NCI-H345 (cell line): ENCODE results near the gene UBE2E1.

Source experiments
- DNase-seq: peaks from one replicate; lab custom pipeline; 2025; lab: John Stamatoyannopoulos, UW

The UBE2E1 gene

DNA sequence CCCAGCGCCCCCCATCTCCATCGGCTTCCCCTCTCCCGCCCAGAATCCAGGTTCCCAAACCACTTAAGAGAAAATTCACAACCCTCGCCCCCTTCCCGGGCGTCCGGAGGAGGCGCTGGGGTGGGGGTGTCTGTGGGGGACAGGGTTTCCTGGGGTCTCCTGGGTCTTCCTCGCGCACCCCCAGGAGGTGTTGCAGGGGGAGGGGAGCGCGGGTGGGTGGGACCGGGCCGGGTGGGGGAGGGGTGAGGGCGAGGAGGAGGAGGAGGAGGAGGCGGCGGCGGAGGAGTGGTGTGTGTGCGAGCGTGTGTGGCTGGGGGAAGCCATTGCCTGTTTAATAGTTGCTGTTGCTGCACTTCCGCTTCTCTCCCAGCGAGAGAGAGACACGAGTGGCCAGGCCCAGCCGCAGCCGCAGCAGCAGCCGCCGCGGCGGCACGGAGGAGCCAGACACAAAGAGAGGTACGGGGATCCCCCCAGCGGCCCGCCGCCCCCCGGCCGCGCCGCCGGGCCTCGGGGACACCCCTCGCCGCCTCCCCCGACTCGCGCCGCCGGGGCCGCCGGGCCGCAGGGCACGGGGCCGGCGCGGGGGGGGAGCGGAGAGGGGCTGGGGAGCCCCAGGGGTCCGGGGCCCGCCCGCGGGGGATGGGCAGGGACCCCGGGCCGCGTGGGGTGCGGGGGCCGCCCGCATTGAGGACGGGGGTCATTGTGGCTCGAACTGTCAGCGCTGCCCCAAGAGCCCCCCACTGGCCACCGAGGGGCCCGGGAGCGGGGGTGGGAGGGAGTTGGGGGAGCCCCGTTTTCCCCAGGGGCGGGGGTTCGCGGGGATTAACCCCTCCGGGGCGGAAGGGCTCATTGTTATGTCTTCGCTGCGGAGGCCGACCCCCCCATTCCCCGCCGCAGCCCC is at the start of gene UBE2E1:
Gene UBE2E1, plus strand, starts transcription at position 323 of the 901 bp plus-strand sequence. CDS start 1,315 bp downstream, outside the sequence.
- peak; percentile 26 for DNase-seq

DNA sequence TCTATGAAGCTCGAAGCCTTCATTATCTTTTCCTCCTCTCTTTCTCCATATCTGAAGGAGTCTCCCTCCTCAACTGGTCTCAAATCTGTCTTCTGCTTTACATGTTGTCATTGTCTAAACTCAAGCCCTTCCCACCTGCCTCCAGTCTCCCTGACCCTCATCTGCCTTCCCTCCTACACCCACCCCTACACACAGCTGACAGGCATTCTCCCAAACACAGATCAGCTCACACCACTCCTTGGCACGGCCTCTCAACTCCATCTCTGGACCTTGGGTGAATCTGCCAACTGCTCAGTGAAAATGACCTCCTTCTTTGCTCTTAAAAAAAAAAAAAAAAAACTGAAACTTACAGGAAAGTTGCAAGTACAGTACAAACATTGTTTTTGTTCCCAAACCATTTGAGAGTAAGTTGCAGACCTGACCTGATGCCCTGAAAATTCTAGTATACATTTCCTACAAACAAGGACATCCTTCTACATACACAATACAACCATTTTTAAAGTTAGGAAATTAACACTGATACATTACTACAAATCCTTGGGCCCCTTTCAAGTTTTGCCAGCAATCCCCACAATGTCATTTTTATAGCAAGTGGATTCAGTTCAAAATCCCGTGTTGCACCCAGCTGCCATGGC is 49.4 kb upstream of the UBE2E1 start:
- DNase-seq = no peak

DNA sequence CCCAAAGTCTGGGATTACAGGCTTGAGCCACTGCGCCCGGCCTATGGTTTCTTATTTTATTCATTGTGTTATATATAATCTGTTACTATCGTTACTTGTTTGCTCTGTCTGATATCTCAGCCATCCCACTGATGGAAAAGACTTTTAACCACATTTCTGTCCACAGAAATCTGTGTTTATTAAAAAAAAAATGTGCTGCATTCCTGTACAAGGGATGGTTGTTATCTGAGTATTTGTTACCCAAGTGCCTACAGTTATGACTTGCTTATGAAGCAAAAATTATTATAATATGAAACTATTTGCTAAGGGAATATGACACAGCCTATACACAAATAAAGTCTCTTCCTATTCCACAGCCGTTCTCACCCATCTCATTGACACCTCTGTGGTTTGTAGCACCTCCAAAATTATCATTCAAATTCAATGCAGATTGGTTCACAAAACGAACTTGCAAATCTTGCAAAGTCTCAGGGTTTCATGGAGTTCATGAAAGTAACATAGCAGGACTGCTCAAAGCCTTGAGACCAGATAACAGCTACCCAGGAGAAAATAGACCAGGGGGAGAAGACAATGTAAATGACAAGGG is 47.4 kb upstream of the UBE2E1 start:
- DNase-seq = no peak

- no peak for DNase-seq
These were observed 45.4 kb upstream of the UBE2E1 start for GRCh38 chr3:23760325-23760724.

- DNase-seq = no peak
These were observed 44.8 kb upstream of the UBE2E1 start for GRCh38 chr3:23760871-23761373.

DNA sequence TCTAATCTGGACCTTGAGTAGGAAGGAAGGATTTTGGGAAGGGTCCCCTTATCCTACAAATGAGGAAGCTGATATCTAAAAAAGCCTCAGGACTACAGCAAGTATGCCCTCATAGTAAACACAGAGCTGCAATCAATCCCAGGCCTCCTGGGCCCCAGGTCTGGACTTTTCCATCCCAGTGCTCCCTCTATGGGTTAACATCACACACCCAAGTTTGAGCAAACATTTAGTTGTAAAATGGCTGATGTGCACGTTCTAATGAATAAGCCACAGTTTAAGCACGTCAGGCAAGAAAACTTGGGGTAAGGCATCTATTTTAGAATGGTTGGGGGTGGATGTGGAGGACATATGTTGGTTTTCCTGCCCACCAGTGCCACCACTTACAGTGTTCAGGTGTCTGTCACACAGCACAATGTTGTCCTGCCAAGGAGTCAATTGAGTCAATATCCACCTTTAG is 44.3 kb upstream of the UBE2E1 start:
- DNase-seq = no peak

GRCh38 chr3:23762214-23762613 is 43.5 kb upstream of the UBE2E1 start:
- DNase-seq = no peak

DNA sequence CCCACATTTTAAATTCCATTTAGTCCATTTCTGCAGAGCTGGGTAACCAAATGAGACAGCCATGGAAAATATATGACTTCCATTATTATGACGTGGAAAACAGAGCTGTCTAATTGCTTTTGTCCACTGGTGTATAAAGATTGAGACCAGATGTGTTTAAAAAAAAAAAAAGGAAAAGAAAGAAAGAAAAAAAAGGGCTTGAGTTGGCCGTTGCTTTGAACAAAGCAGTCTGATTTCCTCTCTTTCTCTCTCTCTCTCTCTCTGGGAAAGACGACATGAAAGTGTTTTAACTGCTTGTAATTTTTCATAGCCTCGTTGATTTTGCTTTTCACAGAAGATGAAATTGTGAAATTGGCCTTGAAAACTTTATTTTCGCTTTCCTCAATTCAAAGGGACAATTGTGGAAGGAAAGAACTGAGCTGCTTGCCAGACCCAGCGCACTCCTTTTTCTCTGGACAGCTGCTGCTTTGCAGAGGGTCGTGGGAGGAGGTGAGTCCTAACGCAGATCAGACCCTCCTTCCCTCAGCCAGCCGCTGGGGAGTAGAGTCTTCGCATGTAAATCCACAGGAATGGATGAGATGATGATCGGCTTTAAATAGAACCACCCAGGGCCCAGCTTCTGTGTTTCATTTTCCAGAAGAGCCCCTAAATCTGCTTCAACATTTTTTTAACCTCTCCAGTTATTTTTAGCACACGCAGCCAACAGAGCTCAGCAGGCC is 42.8 kb upstream of the UBE2E1 start:
- no peak for DNase-seq

DNA sequence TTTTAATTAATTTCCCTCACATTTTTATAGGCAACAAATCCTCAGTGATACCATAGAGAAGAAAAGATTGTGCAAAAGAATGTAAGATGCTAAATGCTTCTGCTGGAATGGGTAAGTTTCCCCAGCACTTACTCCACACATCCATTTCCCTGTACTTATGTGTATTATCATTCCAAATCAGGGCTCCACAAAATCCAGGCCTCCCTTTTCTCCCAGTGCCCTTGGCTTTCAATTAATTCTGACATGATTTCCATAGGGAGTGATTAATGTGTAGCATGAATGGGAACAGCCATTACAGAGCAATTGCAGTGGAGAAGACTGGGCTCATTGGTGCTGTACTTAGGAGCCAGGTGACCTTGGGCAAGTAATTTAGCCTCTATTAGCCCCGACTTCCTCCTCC is 41.3 kb upstream of the UBE2E1 start:
- DNase-seq = no peak

DNA sequence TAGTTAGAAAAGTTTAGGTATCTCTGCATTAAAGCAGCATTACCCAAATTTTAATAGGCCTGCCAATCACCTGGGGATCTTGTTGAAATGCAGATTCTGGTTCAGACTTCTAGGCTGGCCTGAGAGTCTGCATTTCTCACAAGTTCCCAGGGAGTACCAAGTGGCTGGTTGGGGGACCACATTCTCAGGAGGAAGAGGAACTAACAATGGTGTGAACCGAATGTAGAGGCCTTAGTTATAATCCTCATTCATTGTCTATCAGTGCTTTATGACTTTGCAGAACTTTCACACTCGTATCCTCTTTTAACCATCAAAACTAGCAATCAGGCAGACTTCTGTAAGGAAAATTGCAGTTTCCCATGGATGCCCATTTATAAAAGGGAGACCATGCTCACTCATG is 38.2 kb upstream of the UBE2E1 start:
- DNase-seq = no peak

DNA sequence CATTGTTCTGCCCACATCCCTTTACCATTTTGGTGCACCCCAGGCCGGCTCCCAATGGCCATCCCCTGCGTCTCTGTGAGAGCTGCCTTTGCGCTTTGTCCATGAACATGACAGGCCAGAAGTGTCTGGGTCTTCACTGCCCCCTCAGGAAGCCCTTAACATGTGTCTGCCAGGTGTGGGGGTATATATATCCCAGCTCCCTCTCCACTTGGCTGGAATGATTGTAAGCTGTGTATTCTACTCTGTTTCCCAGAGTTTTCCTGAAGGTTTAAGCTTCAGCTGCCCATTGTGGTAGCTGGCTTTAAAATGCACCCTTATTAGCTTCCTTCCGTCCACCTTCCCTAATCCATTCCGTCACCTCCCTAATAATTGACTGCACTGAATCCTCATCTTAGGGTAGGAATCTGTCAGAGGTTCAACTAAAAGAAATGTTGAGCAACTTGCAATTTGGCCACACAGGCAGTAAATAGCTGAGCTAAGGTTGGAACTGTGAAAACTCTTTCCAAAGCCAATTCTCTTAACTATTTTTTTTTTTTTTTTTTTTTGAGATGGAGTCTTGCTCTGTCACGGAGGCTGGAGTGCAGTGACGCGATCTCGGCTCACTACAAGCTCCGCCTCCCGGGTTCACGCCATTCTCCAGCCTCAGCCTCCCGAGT is 30.4 kb upstream of the UBE2E1 start:
- no peak for DNase-seq

- DNase-seq = no peak
These were observed 29.3 kb upstream of the UBE2E1 start for GRCh38 chr3:23776352-23776891.

- no peak for DNase-seq
These were observed 27.3 kb upstream of the UBE2E1 start for GRCh38 chr3:23778446-23778845.

GRCh38 chr3:23779841-23780240 is 25.9 kb upstream of the UBE2E1 start:
- no peak for DNase-seq

DNA sequence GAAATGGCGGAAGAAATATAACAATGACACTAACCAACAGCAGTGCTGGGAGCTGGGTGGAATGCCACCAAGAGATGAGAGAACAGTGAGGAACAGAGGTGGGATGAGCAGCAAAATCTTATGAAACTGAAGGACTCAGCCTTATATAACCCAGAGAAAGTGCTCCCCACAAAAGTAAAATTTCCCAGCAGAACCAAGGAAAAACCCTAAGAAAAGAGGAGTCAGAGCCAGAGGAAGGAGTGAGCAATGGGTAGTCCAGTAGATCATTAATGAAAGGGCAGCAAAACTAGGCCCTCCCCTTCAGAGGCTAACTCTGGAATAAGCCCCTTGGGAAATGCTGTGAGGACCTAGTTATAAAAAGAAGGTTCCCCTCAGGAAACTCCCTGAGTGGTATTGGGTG is 24.7 kb upstream of the UBE2E1 start:
- DNase-seq = no peak

DNA sequence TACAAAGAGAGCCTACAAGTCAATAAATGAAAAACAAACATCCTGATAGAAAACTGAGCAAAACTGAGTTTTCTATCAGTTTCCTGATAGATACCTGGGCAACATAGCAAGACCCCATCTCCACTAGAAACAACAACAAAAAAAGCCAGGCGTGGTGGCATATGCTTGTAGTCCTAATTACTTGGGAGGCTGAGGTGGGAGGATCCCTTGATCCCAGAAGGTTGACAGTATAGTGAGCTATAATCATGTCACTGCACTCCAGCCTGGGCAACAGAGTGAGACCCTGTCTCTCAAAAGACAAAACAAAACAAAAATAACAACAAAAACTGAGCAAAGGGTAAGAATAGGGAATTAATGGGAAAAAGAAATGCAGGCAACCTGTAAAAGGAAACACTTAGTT is 23.9 kb upstream of the UBE2E1 start:
- DNase-seq = no peak

- no peak for DNase-seq
These were observed 20.6 kb upstream of the UBE2E1 start for GRCh38 chr3:23785097-23785645.

GRCh38 chr3:23785882-23786281 is 19.9 kb upstream of the UBE2E1 start:
- DNase-seq = no peak

DNA sequence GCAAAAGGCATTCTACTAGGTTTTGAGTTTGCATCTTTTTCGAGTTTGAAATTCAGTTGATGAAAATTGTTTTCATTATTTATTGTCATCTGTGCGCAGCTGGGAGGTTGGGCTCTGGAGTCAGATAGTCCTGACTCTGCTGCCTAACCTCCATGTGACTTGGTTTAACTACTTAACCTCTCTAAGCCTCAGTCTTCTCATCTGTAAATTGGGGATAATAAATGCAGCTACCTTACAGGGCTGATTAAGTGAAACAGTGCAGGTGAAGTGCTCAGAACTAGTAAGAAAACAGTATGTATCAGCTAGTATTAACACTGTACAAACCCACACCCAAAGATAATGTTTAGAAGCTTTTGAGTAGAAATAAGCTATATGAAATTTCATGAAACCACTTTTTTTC is 14.1 kb upstream of the UBE2E1 start:
- DNase-seq = no peak

GRCh38 chr3:23793528-23794134 is 12.1 kb upstream of the UBE2E1 start:
- DNase-seq = no peak

DNA sequence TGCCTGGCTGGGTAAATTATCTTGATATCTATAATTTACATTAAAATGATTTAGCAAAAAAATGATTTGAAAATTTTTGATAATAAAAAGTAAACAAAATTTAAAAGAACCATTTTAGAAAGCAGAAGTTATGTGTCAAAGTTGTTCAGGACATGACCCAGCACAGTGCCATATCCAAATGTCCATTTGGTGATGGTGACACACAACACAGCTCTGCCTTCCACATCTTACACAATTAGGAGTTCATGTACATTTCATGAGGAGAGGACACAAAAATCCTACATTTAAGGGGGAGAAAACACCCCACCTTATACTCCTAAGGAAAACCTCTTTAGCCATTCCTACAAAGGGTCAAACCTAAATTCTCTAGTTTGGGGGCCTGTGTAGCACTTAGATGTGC is 10.7 kb upstream of the UBE2E1 start:
- no peak for DNase-seq
